Activated naive CD4-positive, alpha-beta T cell treated with anti-CD3 and anti-CD28 coated beads for 36 hours (primary cell): ENCODE measurements around the gene POLD1. TPM values are rescaled to one million over a fixed set of nuclear protein-coding genes. Genes with fewer than 3 reads are reported as not detected.

Experiments
- CTCF ChIA-PET: fragments of 350-600 bp; sonication (Branson Sonifier 250); formaldehyde crosslinking; loops from one replicate; lab custom pipeline; 2021; ENCODE audit warnings: antibody characterized with exemption; lab: Charles Lee
- DNase-seq: peaks from one replicate; pipeline ENCODE4 v3.0.0-alpha.2; 2020
- H3K27ac Mint-ChIP-seq: one replicate; pipeline ENCODE4 v1.8.0; 2021; ENCODE audit warnings: mild to moderate bottlenecking, mixed read lengths
- H3K27me3 Mint-ChIP-seq: one replicate; pipeline ENCODE4 v1.8.0; 2021; ENCODE audit warnings: low read depth, mixed read lengths
- H3K36me3 Mint-ChIP-seq: one replicate; pipeline ENCODE4 v1.8.0; 2021; ENCODE audit warnings: low read depth, mixed read lengths
- H3K4me1 Mint-ChIP-seq: one replicate; pipeline ENCODE4 v1.8.0; 2021; ENCODE audit warnings: low read depth, mixed read lengths
- H3K4me3 Mint-ChIP-seq: one replicate; pipeline ENCODE4 v1.8.0; 2021; ENCODE audit warnings: mild to moderate bottlenecking, moderate library complexity, mixed read lengths
- H3K9me3 Mint-ChIP-seq: one replicate; pipeline ENCODE4 v1.8.0; 2021; ENCODE audit warnings: mixed read lengths
- intact Hi-C: fragments of 100-400 bp; cut with micrococcal nuclease; formaldehyde crosslinking; loops from one replicate; pipeline ENCODE4 v1.15.1; 2023
- total RNA-seq, 2 experiments: library from RNA; stranded (reverse); gene quantifications; one replicate each; pipeline ENCODE4 v1.2.3, GENCODE V29; 2021

POLD1 gene
- total RNA-seq, 2 experiments from 2014 or later: 221 to 224 TPM

- intact Hi-C loops: loop anchor here (1.0 to 5.0 kb wide), 9 partner anchors 10 to 199 kb away; partner anchors contain the start of genes EMC10, GARIN5A, JOSD2 and KCNC3
- DNase-seq: peak; percentile 91
- Mint-ChIP-seq H3K27ac (peak overlapping the region; percentile 92), H3K9me3 (peaks cover 2% of the 10 kb centered on the region), H3K27me3 (no peaks in the 10 kb centered on the region), H3K4me1 (peaks cover 45% of the 10 kb centered on the region), H3K4me3 (peak overlapping the region; percentile 82), H3K36me3 (peaks cover 31% of the 10 kb centered on the region)
- CTCF ChIA-PET: interaction anchor here (0.6 to 2.6 kb wide), 21 partner anchors 9 to 199 kb away, joined by 3 to 19 read pairs (median 4); partner anchors contain the start of genes JOSD2 and NR1H2
Measured at GRCh38 chr19:50357178-50358100, 26.7 kb upstream of the POLD1 start.

GRCh38 chr19:50358483-50359327 is 25.4 kb upstream of the POLD1 start:
- intact Hi-C loops: loop anchor here (5.0 kb wide), 1 partner anchor 119 kb away; the partner anchor contains the start of genes EMC10 and GARIN5A
- peaks cover 55% of the 10 kb centered on the region for H3K4me1 Mint-ChIP-seq
- peaks cover 31% of the 10 kb centered on the region for H3K36me3 Mint-ChIP-seq
- peak; percentile 76 for DNase-seq
- peaks cover 2% of the 10 kb centered on the region for H3K9me3 Mint-ChIP-seq
- H3K27me3 Mint-ChIP-seq: no peaks in the 10 kb centered on the region
- CTCF ChIA-PET: interaction anchor here (1.6 to 2.6 kb wide), 2 partner anchors 10 to 104 kb away, joined by 9 to 19 read pairs; no protein-coding TSS in a partner anchor
- peak overlapping the region; percentile 82 for H3K4me3 Mint-ChIP-seq
- H3K27ac Mint-ChIP-seq: peak overlapping the region; percentile 92

GRCh38 chr19:50359328-50359818 is 24.8 kb upstream of the POLD1 start:
- Mint-ChIP-seq H3K27me3 (no peaks in the 10 kb centered on the region), H3K27ac (peak overlapping the region; percentile 92), H3K4me3 (peak overlapping the region; percentile 82), H3K4me1 (peaks cover 59% of the 10 kb centered on the region), H3K9me3 (peaks cover 2% of the 10 kb centered on the region), H3K36me3 (peaks cover 33% of the 10 kb centered on the region)
- intact Hi-C loops: loop anchor here (5.0 kb wide), 1 partner anchor 118 kb away; the partner anchor contains the start of genes EMC10 and GARIN5A
- CTCF ChIA-PET: interaction anchor here (1.0 kb wide), 1 partner anchor 10 kb away, joined by 5 read pairs; no protein-coding TSS in a partner anchor
- DNase-seq: no peak

GRCh38 chr19:50361290-50362029 is 22.7 kb upstream of the POLD1 start:
- CTCF ChIA-PET: interaction anchor here (0.6 to 0.7 kb wide), 2 partner anchors 15 to 46 kb away, joined by 3 read pairs; no protein-coding TSS in a partner anchor
- H3K4me3 Mint-ChIP-seq: peak overlapping the region; percentile 22
- H3K27ac Mint-ChIP-seq: peak overlapping the region; percentile 92
- no peaks in the 10 kb centered on the region for H3K27me3 Mint-ChIP-seq
- H3K9me3 Mint-ChIP-seq: peaks cover 2% of the 10 kb centered on the region
- intact Hi-C loops: loop anchor here (1.0 to 10.0 kb wide), 2 partner anchors 23 to 293 kb away; partner anchors contain the start of gene POLD1
- DNase-seq: peak; percentile 66
- H3K36me3 Mint-ChIP-seq: peaks cover 33% of the 10 kb centered on the region
- peaks cover 77% of the 10 kb centered on the region for H3K4me1 Mint-ChIP-seq

- Mint-ChIP-seq H3K27me3 (no peaks in the 10 kb centered on the region), H3K27ac (peak overlapping the region; percentile 92), H3K4me3 (peak overlapping the region; percentile 22), H3K36me3 (peaks cover 33% of the 10 kb centered on the region), H3K9me3 (peaks cover 2% of the 10 kb centered on the region), H3K4me1 (peaks cover 75% of the 10 kb centered on the region)
- intact Hi-C loops: loop anchor here (1.0 to 10.0 kb wide), 2 partner anchors 22 to 293 kb away; partner anchors contain the start of gene POLD1
- CTCF ChIA-PET: interaction anchor here (0.6 kb wide), 1 partner anchor 46 kb away, joined by 3 read pairs; no protein-coding TSS in a partner anchor
- peak; percentile 49 for DNase-seq
Measured at GRCh38 chr19:50362030-50362412, 22.1 kb upstream of the POLD1 start.

- CTCF ChIA-PET: interaction anchor here (1.5 to 2.1 kb wide), 2 partner anchors 13 to 97 kb away, joined by 4 to 5 read pairs; partner anchors contain the start of gene NR1H2
- peak; percentile 80 for DNase-seq
- peaks cover 80% of the 10 kb centered on the region for H3K4me1 Mint-ChIP-seq
- intact Hi-C loops: loop anchor here (1.0 to 10.0 kb wide), 3 partner anchors 16 to 292 kb away; partner anchors contain the start of gene POLD1
- peak overlapping the region; percentile 92 for H3K27ac Mint-ChIP-seq
- peak overlapping the region; percentile 55 for H3K4me3 Mint-ChIP-seq
- peaks cover 2% of the 10 kb centered on the region for H3K9me3 Mint-ChIP-seq
- peaks cover 33% of the 10 kb centered on the region for H3K36me3 Mint-ChIP-seq
- H3K27me3 Mint-ChIP-seq: no peaks in the 10 kb centered on the region
Measured at GRCh38 chr19:50362656-50363424, 21.3 kb upstream of the POLD1 start.

- Mint-ChIP-seq H3K4me3 (peak within 1 kb of the TSS; percentile 72), H3K27ac (peak within 1 kb of the TSS; percentile 95), H3K36me3 (peaks cover 12% of the 10 kb centered on the region), H3K27me3 (no peaks in the 10 kb centered on the region), H3K9me3 (no peaks in the 10 kb centered on the region), H3K4me1 (peaks cover 65% of the 10 kb centered on the region)
- DNase-seq: peak; percentile 33
- intact Hi-C loops: loop anchor here (10.0 kb wide), 1 partner anchor 289 kb away; no protein-coding TSS in a partner anchor
- CTCF ChIA-PET: interaction anchor here (0.6 to 1.3 kb wide), 3 partner anchors 9 to 220 kb away, joined by 4 to 11 read pairs (median 6); no protein-coding TSS in a partner anchor
Measured at GRCh38 chr19:50365434-50366306, 18.5 kb upstream of the POLD1 start, which contains the start of gene NAPSA. Gene NAPSA, minus strand, starts transcription at chr19:50365639. Its CDS starts 18 bp downstream, at chr19:50365621.

- Mint-ChIP-seq H3K9me3 (no peaks in the 10 kb centered on the region), H3K36me3 (peaks cover under 1% of the 10 kb centered on the region), H3K4me1 (peaks cover 35% of the 10 kb centered on the region), H3K27me3 (no peaks in the 10 kb centered on the region), H3K4me3 (peak overlapping the region; percentile 88), H3K27ac (peak overlapping the region; percentile 88)
- intact Hi-C loops: loop anchor here (1.0 to 10.0 kb wide), 5 partner anchors 12 to 414 kb away; no protein-coding TSS in a partner anchor
- peak; percentile 89 for DNase-seq
- CTCF ChIA-PET: interaction anchor here (0.9 to 3.2 kb wide), 9 partner anchors 9 to 187 kb away, joined by 3 to 19 read pairs (median 5); partner anchors contain the start of gene POLD1
Measured at GRCh38 chr19:50368649-50369570, 15.2 kb upstream of the POLD1 start.
